Neural progenitor cell (in vitro differentiated cells): ENCODE measurements around the gene NTN3. TPM values are rescaled to one million over a fixed set of nuclear protein-coding genes. Genes with fewer than 3 reads are reported as not detected.
A peak's percentile ranks its signal among the peaks of the same experiment; 100 is the strongest.

Experiments used
- DNase-seq: peaks from one replicate; pipeline ENCODE4 v3.0.0-alpha.2; 2016; ENCODE audit warnings: low spot score
- H2AFZ ChIP-seq: fragments of 200-600 bp; sonication (generic); replicated peaks from 2 replicates; pipeline ENCODE4 v1.6.1; 2016; ENCODE audit warnings: antibody characterized with exemption
- H3F3A ChIP-seq: fragments of 200-600 bp; sonication (generic); 2 replicates; pipeline ENCODE4 v1.6.1; 2016; ENCODE audit warnings: antibody characterized with exemption, low read depth
- H3K27ac ChIP-seq: fragments of 200-600 bp; sonication (generic); 2 replicates; pipeline ENCODE4 v1.5.1; 2016; ENCODE audit warnings: mild to moderate bottlenecking
- H3K27me3 ChIP-seq: fragments of 200-600 bp; sonication (generic); 2 replicates; pipeline ENCODE4 v1.6.1; 2016; ENCODE audit warnings: mild to moderate bottlenecking, moderate library complexity
- H3K36me3 ChIP-seq: fragments of 200-600 bp; sonication (generic); 2 replicates; pipeline ENCODE4 v1.5.1; 2016
- H3K4me1 ChIP-seq: fragments of 200-600 bp; sonication (generic); 2 replicates; pipeline ENCODE4 v1.6.1; 2016; ENCODE audit warnings: mixed run types
- H3K4me2 ChIP-seq: fragments of 200-600 bp; sonication (generic); 2 replicates; pipeline ENCODE4 v1.6.1; 2016
- H3K4me3 ChIP-seq: fragments of 200-600 bp; sonication (generic); 2 replicates; pipeline ENCODE4 v1.5.1; 2016
- H3K79me2 ChIP-seq: fragments of 200-600 bp; sonication (generic); 2 replicates; pipeline ENCODE4 v1.6.1; 2016; ENCODE audit warnings: low read depth
- H3K9ac ChIP-seq: fragments of 200-600 bp; sonication (generic); 2 replicates; pipeline ENCODE4 v1.6.1; 2016
- H3K9me3 ChIP-seq: fragments of 200-600 bp; sonication (generic); 2 replicates; pipeline ENCODE4 v1.5.1; 2016; ENCODE audit warnings: low read depth
- H4K20me1 ChIP-seq: fragments of 200-600 bp; sonication (generic); 2 replicates; pipeline ENCODE4 v1.6.1; 2016; ENCODE audit warnings: low read depth
- H3K27ac Mint-ChIP-seq: 3 replicates; pipeline ENCODE4 v1.8.0; 2021; ENCODE audit warnings: mixed read lengths
- H3K27me3 Mint-ChIP-seq: 2 replicates; pipeline ENCODE4 v1.8.0; 2022; ENCODE audit warnings: low read depth, mild to moderate bottlenecking, inconsistent platforms, moderate library complexity, mixed read lengths; ENCODE audit not compliant: insufficient read depth
- H3K36me3 Mint-ChIP-seq: 3 replicates; pipeline ENCODE4 v1.8.0; 2021; ENCODE audit warnings: mixed read lengths
- H3K4me1 Mint-ChIP-seq: 3 replicates; pipeline ENCODE4 v1.8.0; 2021; ENCODE audit warnings: mixed read lengths
- H3K4me3 Mint-ChIP-seq: 3 replicates; pipeline ENCODE4 v1.8.0; 2021; ENCODE audit warnings: mild to moderate bottlenecking, moderate library complexity, mixed read lengths
- H3K9me3 Mint-ChIP-seq: 3 replicates; pipeline ENCODE4 v1.8.0; 2020; ENCODE audit warnings: mixed read lengths
- CTCF ChIP-seq: fragments of 200-600 bp; sonication (generic); IDR thresholded peaks from 2 replicates; pipeline ENCODE4 v1.5.1; 2017; ENCODE audit warnings: antibody characterized with exemption, mild to moderate bottlenecking
- EZH2 ChIP-seq: fragments of 200-600 bp; sonication (generic); IDR thresholded peaks from 2 replicates; pipeline ENCODE4 v1.6.1; 2017; ENCODE audit warnings: antibody characterized with exemption, mild to moderate bottlenecking, moderate library complexity
- EZH2phosphoT487 ChIP-seq: fragments of 200-600 bp; sonication (generic); IDR thresholded peaks from 2 replicates; pipeline ENCODE4 v1.6.1; 2017; ENCODE audit warnings: antibody characterized with exemption
- total RNA-seq: library from RNA; depleted of rRNA; stranded (reverse); fragments of >200 nt; gene quantifications from 2 replicates; pipeline ENCODE4 v1.2.3, GENCODE V29; 2015; ENCODE audit warnings: low replicate concordance

NTN3 gene
- total RNA-seq, 1 donor from 2014 or later = 3.6 TPM

DNA sequence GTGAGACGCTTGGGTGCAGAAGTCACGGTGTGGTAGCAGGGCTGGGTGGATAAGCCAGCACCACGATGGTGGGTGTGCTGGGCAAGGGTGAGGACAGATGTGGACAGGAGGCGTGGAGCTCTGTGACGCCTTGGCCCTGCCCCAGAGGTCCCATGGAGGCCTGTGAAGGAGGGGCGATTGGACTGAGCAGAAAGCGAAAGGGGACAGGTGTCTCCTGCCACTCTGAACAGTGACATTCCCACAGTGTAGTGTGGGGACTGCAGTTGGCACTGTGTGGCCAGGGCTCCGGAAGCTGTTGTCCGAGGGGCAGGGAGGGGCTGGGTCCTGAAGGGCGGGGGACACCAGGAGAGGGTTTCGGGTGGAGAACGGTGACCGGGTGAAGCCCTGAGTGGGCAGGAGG is 11.2 kb downstream of the NTN3 start:
- peaks cover 38% of the 10 kb centered on the region for H4K20me1 ChIP-seq
- H3K4me1 ChIP-seq = no peaks in the 10 kb centered on the region
- no peak for TF ChIP-seq EZH2
- no peak for TF ChIP-seq EZH2phosphoT487
- no peak for TF ChIP-seq CTCF
- H3K27ac Mint-ChIP-seq = no peak overlapping the region
- peaks cover 5% of the 10 kb centered on the region for H3K27me3 Mint-ChIP-seq
- no peaks in the 10 kb centered on the region for H3K36me3 ChIP-seq
- H3K4me2 ChIP-seq = no peak overlapping the region
- peaks cover 28% of the 10 kb centered on the region for H3K4me1 Mint-ChIP-seq
- H3K9me3 ChIP-seq = no peaks in the 10 kb centered on the region
- no peak overlapping the region for H3K4me3 ChIP-seq
- H3K36me3 Mint-ChIP-seq = no peaks in the 10 kb centered on the region
- no peak overlapping the region for H2AFZ ChIP-seq
- no peaks in the 10 kb centered on the region for H3K27me3 ChIP-seq
- no peaks in the 10 kb centered on the region for H3K9me3 Mint-ChIP-seq
- no peaks in the 10 kb centered on the region for H3K79me2 ChIP-seq
- no peak overlapping the region for H3K27ac ChIP-seq
- peak overlapping the region; percentile 32 for H3K9ac ChIP-seq
- no peaks in the 10 kb centered on the region for H3F3A ChIP-seq
- no peak for DNase-seq
- no peak overlapping the region for H3K4me3 Mint-ChIP-seq

DNA sequence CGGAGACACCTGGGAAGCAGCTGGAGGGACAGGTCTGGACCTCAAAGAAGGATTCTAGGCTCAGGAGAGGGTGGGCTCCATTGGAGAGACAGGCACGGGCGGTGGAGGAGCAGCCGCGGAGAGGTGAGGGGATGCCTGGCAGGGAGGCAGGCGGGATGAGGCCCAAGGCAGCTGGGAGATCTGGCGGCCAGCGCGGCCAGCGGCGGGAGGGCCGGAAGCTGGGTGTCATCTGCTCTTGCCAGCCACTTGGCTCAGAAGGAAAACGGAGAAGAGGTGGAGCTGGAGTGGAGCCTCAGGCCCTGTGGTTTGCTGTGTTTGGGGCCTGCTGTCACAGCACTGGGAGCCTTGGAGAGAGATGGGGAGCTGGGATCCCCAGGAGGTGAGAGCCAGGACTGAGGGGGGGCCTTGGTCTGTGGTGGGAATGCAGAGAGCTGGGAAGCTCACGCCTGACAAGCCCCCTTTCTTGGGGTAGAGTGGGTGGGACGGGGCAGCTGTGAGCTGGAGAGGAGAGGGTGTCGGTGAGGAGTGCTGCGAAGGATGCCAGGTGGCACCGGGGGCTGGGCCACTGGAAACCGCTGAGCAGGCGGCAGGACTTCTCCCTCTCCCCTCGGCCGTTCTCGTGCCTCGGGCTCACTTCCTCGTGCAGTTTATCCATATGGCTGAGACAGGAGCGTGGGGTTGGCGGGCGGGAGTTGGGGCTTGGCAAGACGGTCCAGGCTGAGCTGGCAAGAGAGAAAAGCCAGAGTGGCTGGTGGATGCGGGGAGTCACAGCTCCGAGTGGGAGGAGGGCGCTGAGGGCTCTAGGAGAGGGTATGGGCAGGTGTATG is 11.8 kb downstream of the NTN3 start:
- Histone ChIP-seq H3K4me2 (no peak overlapping the region), H3K4me3 (no peak overlapping the region)
- H3K4me3 Mint-ChIP-seq = peak overlapping the region; percentile 4

DNA sequence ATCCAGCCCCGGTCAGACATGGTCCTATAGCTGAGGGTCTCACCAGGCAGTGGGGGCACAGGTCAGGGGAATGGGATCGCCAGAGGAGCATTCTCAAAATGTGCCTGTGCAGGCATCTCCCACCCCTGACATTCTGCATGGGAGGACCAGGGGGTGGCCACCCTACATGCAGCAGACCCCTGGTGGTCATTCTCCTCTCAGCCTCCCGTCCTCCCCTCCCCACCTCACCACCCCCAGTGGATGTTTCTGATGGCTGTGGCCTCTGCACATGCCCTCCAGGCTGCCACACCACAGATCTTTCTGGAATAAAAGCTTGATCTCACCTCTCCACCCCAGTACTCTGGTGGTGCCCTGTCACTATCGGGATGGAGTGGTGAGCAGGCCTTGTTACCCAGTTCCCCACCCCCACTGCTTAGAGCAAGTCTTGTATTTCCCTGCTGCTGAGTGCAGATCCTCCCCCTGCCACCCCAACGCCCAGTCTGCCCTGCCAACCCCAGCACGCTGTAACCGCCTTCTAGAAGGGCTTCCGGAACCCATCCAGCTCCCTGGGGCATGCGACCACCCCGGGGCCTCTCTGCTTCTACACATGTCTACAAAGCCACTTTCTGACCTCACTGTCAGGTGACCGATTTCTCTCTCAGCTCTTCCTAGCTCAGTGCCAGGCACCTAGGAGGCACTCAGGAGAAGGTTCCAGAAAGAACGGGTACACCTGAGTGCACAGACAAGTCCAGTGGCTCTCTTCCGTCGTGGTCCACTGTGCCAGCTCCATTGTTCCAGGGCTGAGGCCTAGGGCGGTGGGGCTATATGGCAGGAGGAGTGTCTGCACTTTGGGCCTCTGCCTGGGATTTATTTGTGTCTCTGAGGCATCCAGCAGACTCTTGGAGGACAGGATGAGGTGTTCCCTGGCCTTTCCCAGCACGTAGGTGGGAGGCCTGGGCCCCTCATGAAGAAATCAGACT is 13.1 kb downstream of the NTN3 start:
- H4K20me1 ChIP-seq = peaks cover 32% of the 10 kb centered on the region
- no peak overlapping the region for H2AFZ ChIP-seq
- no peak overlapping the region for H3K4me2 ChIP-seq
- TF ChIP-seq CTCF = no peak
- no peak for TF ChIP-seq EZH2phosphoT487
- TF ChIP-seq EZH2 = no peak
- Mint-ChIP-seq H3K27ac (no peak overlapping the region), H3K36me3 (no peaks in the 10 kb centered on the region), H3K4me3 (no peak overlapping the region), H3K4me1 (peaks cover 29% of the 10 kb centered on the region), H3K9me3 (no peaks in the 10 kb centered on the region), H3K27me3 (peaks cover 8% of the 10 kb centered on the region)
- no peaks in the 10 kb centered on the region for H3K79me2 ChIP-seq
- no peak overlapping the region for H3K4me3 ChIP-seq
- no peaks in the 10 kb centered on the region for H3K9me3 ChIP-seq
- H3K27ac ChIP-seq = no peak overlapping the region
- no peak overlapping the region for H3K9ac ChIP-seq
- no peaks in the 10 kb centered on the region for H3K27me3 ChIP-seq
- H3F3A ChIP-seq = no peaks in the 10 kb centered on the region
- no peaks in the 10 kb centered on the region for H3K4me1 ChIP-seq
- DNase-seq = no peak
- no peaks in the 10 kb centered on the region for H3K36me3 ChIP-seq

More for the DNA sequence above, 11.8 kb downstream of the NTN3 start:
- Histone ChIP-seq H3K27me3 (no peaks in the 10 kb centered on the region), H3K4me1 (no peaks in the 10 kb centered on the region), H3K79me2 (no peaks in the 10 kb centered on the region), H4K20me1 (peaks cover 32% of the 10 kb centered on the region), H3K9me3 (no peaks in the 10 kb centered on the region), H3K9ac (peak overlapping the region; percentile 32), H3F3A (no peaks in the 10 kb centered on the region), H3K27ac (no peak overlapping the region), H2AFZ (no peak overlapping the region), H3K36me3 (no peaks in the 10 kb centered on the region)
- Mint-ChIP-seq H3K4me1 (peaks cover 29% of the 10 kb centered on the region), H3K36me3 (no peaks in the 10 kb centered on the region), H3K27ac (peak overlapping the region; percentile 46), H3K9me3 (no peaks in the 10 kb centered on the region), H3K27me3 (peaks cover 6% of the 10 kb centered on the region)
- DNase-seq = no peak
- no peak for TF ChIP-seq EZH2phosphoT487
